Panc1 (cell line): ENCODE data around the gene ACSS3. TPM values are rescaled to one million over a fixed set of nuclear protein-coding genes. Genes with fewer than 3 reads are reported as not detected.
A peak's percentile ranks its signal among the peaks of the same experiment; 100 is the strongest.

Source experiments
- ATAC-seq: fragments of 200-7000 bp; cut with Tn5 transposase; 2 replicates; pipeline ENCODE4 v1.9.1; 2020; ENCODE audit warnings: mild to moderate bottlenecking, moderate library complexity
- BruUV-seq: library from RNA; stranded (reverse); fragments of 400-500 nt; replicated peaks from 2 replicates; lab custom pipeline; 2021; lab: Mats Ljungman, UMichigan
- CTCF ChIA-PET: fragments of 300-600 bp; sonication (Branson Sonifier 250); formaldehyde crosslinking; loops from one replicate; lab custom pipeline; 2022; ENCODE audit warnings: antibody characterized with exemption; lab: Charles Lee
- POLR2A ChIA-PET: fragments of 300-600 bp; sonication (Branson Sonifier 250); formaldehyde crosslinking; loops from one replicate; lab custom pipeline; 2022; ENCODE audit warnings: antibody characterized with exemption; lab: Charles Lee
- DNase-seq: peaks from one replicate; pipeline ENCODE4 v3.0.0-alpha.2; 2010; ENCODE audit warnings: low read depth, low spot score
- H3K27ac ChIP-seq: 2 replicates; pipeline ENCODE4 v1.5.1; 2011; ENCODE audit warnings: mild to moderate bottlenecking, low read length, inconsistent platforms
- H3K27me3 ChIP-seq: fragments of 200-500 bp; sonication (Bioruptor generic); 2 replicates; pipeline ENCODE4 v1.6.0; 2014; ENCODE audit warnings: low read length, inconsistent platforms; ENCODE audit not compliant: control insufficient read depth, insufficient read depth
- H3K36me3 ChIP-seq: fragments of 200-500 bp; sonication (Bioruptor generic); 2 replicates; pipeline ENCODE4 v1.5.1; 2014; ENCODE audit warnings: inconsistent platforms, mild to moderate bottlenecking, low read length, moderate library complexity; ENCODE audit not compliant: control insufficient read depth, insufficient read depth
- H3K4me1 ChIP-seq: 2 replicates; pipeline ENCODE4 v1.5.1; 2011; ENCODE audit warnings: inconsistent platforms, mild to moderate bottlenecking, low read length, moderate library complexity; ENCODE audit not compliant: control insufficient read depth, insufficient read depth
- H3K4me3 ChIP-seq, 2 experiments: 2 replicates each; pipeline ENCODE4 v1.5.1; 2011 to 2012; ENCODE audit warnings: low read depth in 2 of 2, low read length in 2 of 2, mild to moderate bottlenecking in 2 of 2, inconsistent platforms in 1 of 2, moderate library complexity in 1 of 2
- H3K9me3 ChIP-seq: fragments of 200-500 bp; sonication (Bioruptor generic); 2 replicates; pipeline ENCODE4 v1.5.1; 2014; ENCODE audit warnings: low read depth, mild to moderate bottlenecking, inconsistent platforms, low read length, moderate library complexity; ENCODE audit not compliant: control insufficient read depth, insufficient read depth
- CTCF ChIP-seq: fragments of 450-650 bp; IDR thresholded peaks from 2 replicates; pipeline ENCODE4 v1.5.1; 2017; ENCODE audit warnings: mild to moderate bottlenecking
- POLR2AphosphoS5 ChIP-seq: IDR thresholded peaks from 2 replicates; pipeline ENCODE4 v1.6.1; 2012; ENCODE audit warnings: mild to moderate bottlenecking, low read depth, low read length, moderate library complexity
- REST ChIP-seq, 2 experiments: IDR thresholded peaks; 2 replicates each; pipeline ENCODE4 v1.6.1; 2011 to 2012; ENCODE audit warnings: low read depth in 2 of 2, control low read depth in 1 of 2, low read length in 1 of 2, mild to moderate bottlenecking in 1 of 2, moderate library complexity in 1 of 2; ENCODE audit not compliant: insufficient read depth in 1 of 2
- SIN3A ChIP-seq: IDR thresholded peaks from 2 replicates; pipeline ENCODE4 v1.6.1; 2012; ENCODE audit warnings: low read depth, mild to moderate bottlenecking, low read length, moderate library complexity, borderline replicate concordance; ENCODE audit not compliant: insufficient read depth
- TCF7L2 ChIP-seq: IDR thresholded peaks from 2 replicates; pipeline ENCODE4 v1.6.1; 2011; ENCODE audit warnings: mild to moderate bottlenecking, low read depth, low read length, inconsistent platforms
- in situ Hi-C: cut with HindIII; loops from 2 replicates; pipeline ENCODE4 v1.10.0; 2016; ENCODE audit warnings: low sequenced_read_pairs, low pct_unique_long_range_greater_than_20kb
- intact Hi-C: fragments of 100-400 bp; cut with micrococcal nuclease; formaldehyde crosslinking; loops from one replicate; pipeline ENCODE4 v1.10.0; 2022; ENCODE audit not compliant: unreplicated experiment
- total RNA-seq: library from RNA; stranded (reverse); gene quantifications from one replicate; pipeline ENCODE4 v1.2.1, GENCODE V29; 2021; ENCODE audit not compliant: unreplicated experiment

ACSS3 gene
- total RNA-seq, 1 experiment from 2014 or later: 0.10 TPM

- CTCF ChIA-PET: no interaction called here
- ATAC-seq: no peak
- POLR2A ChIA-PET: no interaction called here
Measured at GRCh38 chr12:81297601-81298000, 219.7 kb downstream of the ACSS3 start.

GRCh38 chr12:81300454-81300853 lies 222.6 kb downstream of the ACSS3 start:
- H3K27me3 ChIP-seq: no peaks in the 10 kb centered on the region
- H3K36me3 ChIP-seq: no peaks in the 10 kb centered on the region
- intact Hi-C loops: no loop called here
- ChIA-PET CTCF (no interaction called here), POLR2A (no interaction called here)
- in situ Hi-C loops: no loop called here
- ATAC-seq (no peak), DNase-seq (no peak)
- H3K9me3 ChIP-seq: no peaks in the 10 kb centered on the region
- H3K4me3 ChIP-seq: no peak overlapping the region
- H3K4me1 ChIP-seq: no peaks in the 10 kb centered on the region
- TF ChIP-seq POLR2AphosphoS5 (no peak), REST (IDR thresholded peaks at IDR 0.05; ENCODE audit: insufficient read depth in 1 of 2, low read depth in 2 of 2, low read length in 1 of 2) (0 out of 4 replicates have a peak, but pooled peaks of 1 of the 2 experiments have one; percentile 17)
- BruUV-seq: no TSS peak
- no peak overlapping the region for H3K27ac ChIP-seq

More at GRCh38 chr12:81297601-81298000, 219.7 kb downstream of the ACSS3 start:
- Histone ChIP-seq H3K27me3 (no peaks in the 10 kb centered on the region), H3K4me1 (no peaks in the 10 kb centered on the region), H3K36me3 (no peaks in the 10 kb centered on the region), H3K27ac (no peak overlapping the region), H3K4me3 (no peak overlapping the region), H3K9me3 (no peaks in the 10 kb centered on the region)
- TF ChIP-seq SIN3A (no peak), REST (IDR thresholded peaks at IDR 0.05; ENCODE audit: insufficient read depth in 1 of 2, low read depth in 2 of 2, low read length in 1 of 2) (no peak), CTCF (no peak), TCF7L2 (no peak), POLR2AphosphoS5 (no peak)
- no TSS peak for BruUV-seq
- intact Hi-C loops (no loop called here), in situ Hi-C loops (no loop called here)
- no peak for DNase-seq
